Liver (tissue), 3 donors: Measurements from ENCODE around the gene IL20.

Experiments used
- EGR1 ChIP-seq, 2 donors: IDR thresholded peaks; 2 replicates each; pipeline ENCODE4 v1.6.1; 2016 to 2018; ENCODE audit warnings: antibody characterized with exemption in 2 of 2, low read depth in 2 of 2
- FOXA1 ChIP-seq: IDR thresholded peaks from 2 replicates; pipeline ENCODE4 v1.6.1; 2016; ENCODE audit warnings: antibody characterized with exemption
- JUND ChIP-seq, 2 donors: IDR thresholded peaks; 2 replicates each; pipeline ENCODE4 v1.6.1; 2016; ENCODE audit warnings: antibody characterized with exemption in 2 of 2
- RAD21 ChIP-seq, 2 donors: IDR thresholded peaks; 2 replicates each; pipeline ENCODE4 v1.6.1; 2016; ENCODE audit warnings: antibody characterized with exemption in 2 of 2, mild to moderate bottlenecking in 2 of 2
- SP1 ChIP-seq: IDR thresholded peaks from 2 replicates; pipeline ENCODE4 v1.6.1; 2018; ENCODE audit warnings: antibody characterized with exemption, mild to moderate bottlenecking
- TAF1 ChIP-seq: conservative IDR thresholded peaks from 2 replicates; pipeline ENCODE4 v1.6.1; 2016; ENCODE audit warnings: antibody characterized with exemption, mild to moderate bottlenecking
- YY1 ChIP-seq: IDR thresholded peaks from 2 replicates; pipeline ENCODE4 v1.6.1; 2016; ENCODE audit warnings: antibody characterized with exemption, mild to moderate bottlenecking
- TF ChIP-seq, protein P1 (sequence below): fragments of 150-350 bp; IDR thresholded peaks from 2 replicates; pipeline ENCODE4 v1.5.1; 2017; ENCODE audit warnings: improper control_type of control experiment, low read depth, low read length; ENCODE audit not compliant: missing input control
- TF ChIP-seq, protein P2 (sequence below): IDR thresholded peaks from 2 replicates; pipeline ENCODE4 v1.6.1; 2016; ENCODE audit warnings: antibody characterized with exemption
- TF ChIP-seq, protein P3 (sequence below): IDR thresholded peaks from 2 replicates; pipeline ENCODE4 v1.6.1; 2016; ENCODE audit warnings: antibody characterized with exemption, mild to moderate bottlenecking
- TF ChIP-seq, protein P4 (sequence below): IDR thresholded peaks from 2 replicates; pipeline ENCODE4 v1.6.1; 2016; ENCODE audit warnings: antibody characterized with exemption
- TF ChIP-seq, protein P5 (sequence below): IDR thresholded peaks from 2 replicates; pipeline ENCODE4 v1.6.1; 2016; ENCODE audit warnings: antibody characterized with exemption
- donor health status: healthy.
- donor health status: healthy.

DNA sequence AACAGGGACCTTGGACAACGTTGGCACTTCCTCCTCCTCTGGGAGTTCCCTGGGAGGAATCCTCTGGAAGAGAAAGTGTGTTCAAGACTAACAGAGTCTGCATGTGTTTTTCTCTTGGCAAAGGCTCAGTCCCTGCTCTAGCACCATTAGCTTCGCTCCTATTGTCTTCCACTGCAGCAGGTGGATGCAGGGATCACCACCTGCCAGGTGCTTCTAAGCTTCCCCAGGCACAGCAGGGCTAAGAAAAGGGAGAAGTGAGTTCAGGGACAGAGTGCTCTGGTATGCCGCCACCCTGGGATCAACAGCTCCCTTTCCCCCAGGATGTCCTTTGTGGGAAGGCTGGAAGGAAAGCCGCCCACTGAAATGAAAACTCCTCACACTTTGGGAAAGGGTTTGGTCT is 43.9 kb upstream of the IL20 start:
- TF ChIP-seq, protein P1, sequence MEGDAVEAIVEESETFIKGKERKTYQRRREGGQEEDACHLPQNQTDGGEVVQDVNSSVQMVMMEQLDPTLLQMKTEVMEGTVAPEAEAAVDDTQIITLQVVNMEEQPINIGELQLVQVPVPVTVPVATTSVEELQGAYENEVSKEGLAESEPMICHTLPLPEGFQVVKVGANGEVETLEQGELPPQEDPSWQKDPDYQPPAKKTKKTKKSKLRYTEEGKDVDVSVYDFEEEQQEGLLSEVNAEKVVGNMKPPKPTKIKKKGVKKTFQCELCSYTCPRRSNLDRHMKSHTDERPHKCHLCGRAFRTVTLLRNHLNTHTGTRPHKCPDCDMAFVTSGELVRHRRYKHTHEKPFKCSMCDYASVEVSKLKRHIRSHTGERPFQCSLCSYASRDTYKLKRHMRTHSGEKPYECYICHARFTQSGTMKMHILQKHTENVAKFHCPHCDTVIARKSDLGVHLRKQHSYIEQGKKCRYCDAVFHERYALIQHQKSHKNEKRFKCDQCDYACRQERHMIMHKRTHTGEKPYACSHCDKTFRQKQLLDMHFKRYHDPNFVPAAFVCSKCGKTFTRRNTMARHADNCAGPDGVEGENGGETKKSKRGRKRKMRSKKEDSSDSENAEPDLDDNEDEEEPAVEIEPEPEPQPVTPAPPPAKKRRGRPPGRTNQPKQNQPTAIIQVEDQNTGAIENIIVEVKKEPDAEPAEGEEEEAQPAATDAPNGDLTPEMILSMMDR, result no peak
- TF ChIP-seq, protein P2, sequence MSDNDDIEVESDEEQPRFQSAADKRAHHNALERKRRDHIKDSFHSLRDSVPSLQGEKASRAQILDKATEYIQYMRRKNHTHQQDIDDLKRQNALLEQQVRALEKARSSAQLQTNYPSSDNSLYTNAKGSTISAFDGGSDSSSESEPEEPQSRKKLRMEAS, result no peak
- TF ChIP-seq, protein P3, sequence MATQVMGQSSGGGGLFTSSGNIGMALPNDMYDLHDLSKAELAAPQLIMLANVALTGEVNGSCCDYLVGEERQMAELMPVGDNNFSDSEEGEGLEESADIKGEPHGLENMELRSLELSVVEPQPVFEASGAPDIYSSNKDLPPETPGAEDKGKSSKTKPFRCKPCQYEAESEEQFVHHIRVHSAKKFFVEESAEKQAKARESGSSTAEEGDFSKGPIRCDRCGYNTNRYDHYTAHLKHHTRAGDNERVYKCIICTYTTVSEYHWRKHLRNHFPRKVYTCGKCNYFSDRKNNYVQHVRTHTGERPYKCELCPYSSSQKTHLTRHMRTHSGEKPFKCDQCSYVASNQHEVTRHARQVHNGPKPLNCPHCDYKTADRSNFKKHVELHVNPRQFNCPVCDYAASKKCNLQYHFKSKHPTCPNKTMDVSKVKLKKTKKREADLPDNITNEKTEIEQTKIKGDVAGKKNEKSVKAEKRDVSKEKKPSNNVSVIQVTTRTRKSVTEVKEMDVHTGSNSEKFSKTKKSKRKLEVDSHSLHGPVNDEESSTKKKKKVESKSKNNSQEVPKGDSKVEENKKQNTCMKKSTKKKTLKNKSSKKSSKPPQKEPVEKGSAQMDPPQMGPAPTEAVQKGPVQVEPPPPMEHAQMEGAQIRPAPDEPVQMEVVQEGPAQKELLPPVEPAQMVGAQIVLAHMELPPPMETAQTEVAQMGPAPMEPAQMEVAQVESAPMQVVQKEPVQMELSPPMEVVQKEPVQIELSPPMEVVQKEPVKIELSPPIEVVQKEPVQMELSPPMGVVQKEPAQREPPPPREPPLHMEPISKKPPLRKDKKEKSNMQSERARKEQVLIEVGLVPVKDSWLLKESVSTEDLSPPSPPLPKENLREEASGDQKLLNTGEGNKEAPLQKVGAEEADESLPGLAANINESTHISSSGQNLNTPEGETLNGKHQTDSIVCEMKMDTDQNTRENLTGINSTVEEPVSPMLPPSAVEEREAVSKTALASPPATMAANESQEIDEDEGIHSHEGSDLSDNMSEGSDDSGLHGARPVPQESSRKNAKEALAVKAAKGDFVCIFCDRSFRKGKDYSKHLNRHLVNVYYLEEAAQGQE, result no peak
- no peak for TF ChIP-seq RAD21 (IDR thresholded peaks at IDR 0.05)
- no peak for TF ChIP-seq JUND (IDR thresholded peaks at IDR 0.05)
- no peak for TF ChIP-seq SP1
- no peak for TF ChIP-seq TAF1
- TF ChIP-seq, protein P4, sequence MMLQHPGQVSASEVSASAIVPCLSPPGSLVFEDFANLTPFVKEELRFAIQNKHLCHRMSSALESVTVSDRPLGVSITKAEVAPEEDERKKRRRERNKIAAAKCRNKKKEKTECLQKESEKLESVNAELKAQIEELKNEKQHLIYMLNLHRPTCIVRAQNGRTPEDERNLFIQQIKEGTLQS, result no peak
- no peak for TF ChIP-seq EGR1 (IDR thresholded peaks at IDR 0.05; ENCODE audit: low read depth in 2 of 2)
- TF ChIP-seq, protein P5, sequence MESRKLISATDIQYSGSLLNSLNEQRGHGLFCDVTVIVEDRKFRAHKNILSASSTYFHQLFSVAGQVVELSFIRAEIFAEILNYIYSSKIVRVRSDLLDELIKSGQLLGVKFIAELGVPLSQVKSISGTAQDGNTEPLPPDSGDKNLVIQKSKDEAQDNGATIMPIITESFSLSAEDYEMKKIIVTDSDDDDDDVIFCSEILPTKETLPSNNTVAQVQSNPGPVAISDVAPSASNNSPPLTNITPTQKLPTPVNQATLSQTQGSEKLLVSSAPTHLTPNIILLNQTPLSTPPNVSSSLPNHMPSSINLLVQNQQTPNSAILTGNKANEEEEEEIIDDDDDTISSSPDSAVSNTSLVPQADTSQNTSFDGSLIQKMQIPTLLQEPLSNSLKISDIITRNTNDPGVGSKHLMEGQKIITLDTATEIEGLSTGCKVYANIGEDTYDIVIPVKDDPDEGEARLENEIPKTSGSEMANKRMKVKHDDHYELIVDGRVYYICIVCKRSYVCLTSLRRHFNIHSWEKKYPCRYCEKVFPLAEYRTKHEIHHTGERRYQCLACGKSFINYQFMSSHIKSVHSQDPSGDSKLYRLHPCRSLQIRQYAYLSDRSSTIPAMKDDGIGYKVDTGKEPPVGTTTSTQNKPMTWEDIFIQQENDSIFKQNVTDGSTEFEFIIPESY, result no peak
- no peak for TF ChIP-seq YY1
- no peak for TF ChIP-seq FOXA1
